Measurements from ENCODE around the gene SCN8A.

Gene SCN8A

DNA sequence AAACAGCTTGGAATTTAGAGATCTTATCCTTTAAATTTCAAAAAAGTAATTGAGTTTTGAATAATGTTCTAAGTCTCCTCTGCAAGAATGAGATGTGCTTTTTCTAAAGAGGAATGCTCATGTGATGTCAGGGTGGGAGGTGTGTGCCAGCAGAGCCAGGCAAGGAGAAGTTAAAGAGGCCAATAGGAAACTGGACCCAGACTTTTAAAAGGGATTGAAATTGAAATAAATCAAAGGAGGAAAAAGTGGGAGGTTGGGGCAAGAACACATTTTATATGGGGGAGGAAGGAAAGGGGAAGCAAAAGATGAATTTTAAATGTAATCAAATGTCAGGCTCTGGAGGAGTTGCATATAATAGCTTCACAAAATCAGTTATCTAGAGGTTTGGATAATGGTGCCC, 131.4 kb downstream of the SCN8A start:
- no peak for DNase-seq

DNA sequence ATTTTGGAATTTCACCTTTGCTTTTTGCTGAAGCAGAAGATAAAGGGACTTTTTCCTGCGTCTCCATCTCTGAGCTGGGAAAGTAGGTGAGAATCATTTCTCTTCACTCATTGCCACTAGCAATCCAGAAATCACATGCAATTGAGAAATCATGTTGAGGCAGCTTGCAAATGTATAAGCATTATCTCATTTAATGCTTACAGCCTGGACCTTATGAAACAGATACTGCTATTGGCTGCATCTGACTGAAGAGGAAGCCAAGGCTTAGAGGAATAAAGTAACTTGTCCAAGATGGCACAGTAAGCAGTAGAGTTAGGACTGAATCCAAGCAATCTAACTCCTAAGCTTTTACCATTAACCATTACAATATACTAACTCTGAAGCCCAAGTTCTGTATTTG, 135.1 kb downstream of the SCN8A start:
- no peak for DNase-seq

DNA sequence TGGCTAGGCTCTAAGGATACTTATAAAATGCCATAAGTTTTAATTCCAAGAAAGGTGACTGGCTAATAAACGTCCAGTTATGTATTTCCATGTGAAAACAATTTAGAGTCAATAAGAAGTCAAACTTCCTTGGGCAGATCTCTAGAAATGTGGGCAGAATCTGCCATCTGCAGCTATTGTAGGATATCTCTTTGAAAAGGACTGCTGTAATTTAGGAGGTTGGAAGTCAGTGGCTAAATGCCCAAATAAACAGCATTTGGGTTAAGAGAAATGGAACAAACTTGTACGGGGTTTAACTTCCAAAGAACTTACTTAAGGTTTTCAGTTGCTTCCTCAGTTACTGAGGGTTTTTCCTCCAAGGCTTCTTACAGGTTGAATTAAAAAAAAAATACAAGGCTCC, 135.9 kb downstream of the SCN8A start:
- no peak for DNase-seq

DNA sequence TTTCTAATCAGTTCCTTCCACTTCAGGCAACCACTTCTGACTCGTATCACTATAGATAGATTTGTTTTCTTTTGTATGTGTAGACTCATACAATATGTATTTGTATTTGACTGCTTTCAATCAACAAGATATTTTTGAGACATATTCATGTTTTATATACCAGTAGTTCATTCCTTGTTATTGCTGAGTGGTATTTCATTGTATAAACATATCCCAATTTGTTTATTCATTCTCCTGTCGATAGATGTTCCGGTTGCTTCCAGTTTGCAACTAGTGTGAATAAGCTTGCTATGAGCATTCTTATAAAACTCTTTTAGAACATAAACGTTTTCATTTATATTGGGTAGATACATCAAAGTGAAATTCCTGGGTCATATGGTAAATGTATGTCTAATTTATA, 138.3 kb downstream of the SCN8A start:
- DNase-seq = peak; percentile 43

DNA sequence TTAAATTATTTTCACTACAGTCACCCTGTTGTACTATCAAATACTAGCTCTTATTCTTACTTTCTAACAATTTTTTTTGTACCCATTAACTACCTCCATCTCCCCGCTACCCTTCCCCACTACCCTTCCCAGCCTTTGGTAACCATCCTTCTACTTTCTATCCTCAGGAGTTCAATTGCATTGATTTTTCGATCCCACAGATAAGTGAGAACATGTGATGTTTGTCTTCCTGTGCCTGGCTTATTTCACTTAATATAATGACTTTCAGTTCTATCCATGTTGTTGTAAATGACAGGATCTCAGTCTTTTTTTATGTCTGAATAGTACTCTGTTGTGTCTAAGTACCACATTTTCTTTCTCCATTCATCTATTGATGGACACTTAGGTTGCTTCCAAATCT, 139.7 kb downstream of the SCN8A start:
- DNase-seq = no peak

DNA sequence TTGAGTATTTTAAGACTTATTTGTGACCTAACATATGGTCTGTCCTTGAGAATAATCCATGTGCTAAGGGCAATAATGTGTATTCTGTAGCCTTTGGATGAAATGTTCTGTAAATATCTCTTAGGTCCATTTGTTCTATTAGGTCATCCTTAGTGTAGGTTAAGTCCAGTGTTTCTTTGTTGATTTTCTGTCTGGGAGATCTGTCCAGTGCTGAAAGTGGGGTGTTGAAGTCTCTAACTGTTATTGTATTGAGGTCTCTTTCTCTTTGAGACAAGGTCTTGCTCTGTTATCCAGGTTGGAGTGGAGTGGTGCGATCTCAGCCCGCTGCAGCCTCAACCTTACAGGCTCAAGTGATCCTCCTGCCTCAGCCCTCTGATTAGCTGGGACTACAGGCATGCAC, 149.5 kb downstream of the SCN8A start:
- no peak for DNase-seq

DNA sequence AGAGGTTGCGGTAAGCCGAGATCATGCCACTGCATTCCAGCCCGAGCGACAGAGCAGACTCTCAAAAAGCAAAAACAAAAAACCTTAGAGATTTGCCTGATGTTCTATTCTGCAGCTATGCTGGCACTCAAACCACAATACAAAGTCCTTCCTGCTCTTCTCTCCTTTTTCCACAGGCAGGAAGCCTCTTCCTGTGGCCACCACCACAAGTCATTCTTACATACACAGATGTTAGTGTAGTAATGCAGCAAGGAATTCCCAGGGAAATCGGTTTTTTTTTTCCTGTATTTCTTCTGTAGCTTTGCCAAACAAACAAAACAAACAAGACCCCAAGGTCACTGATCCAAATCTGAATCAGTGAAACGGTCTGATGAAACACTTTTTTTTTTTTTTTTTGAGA, 153.2 kb downstream of the SCN8A start:
- peak; percentile 1 for DNase-seq

DNA sequence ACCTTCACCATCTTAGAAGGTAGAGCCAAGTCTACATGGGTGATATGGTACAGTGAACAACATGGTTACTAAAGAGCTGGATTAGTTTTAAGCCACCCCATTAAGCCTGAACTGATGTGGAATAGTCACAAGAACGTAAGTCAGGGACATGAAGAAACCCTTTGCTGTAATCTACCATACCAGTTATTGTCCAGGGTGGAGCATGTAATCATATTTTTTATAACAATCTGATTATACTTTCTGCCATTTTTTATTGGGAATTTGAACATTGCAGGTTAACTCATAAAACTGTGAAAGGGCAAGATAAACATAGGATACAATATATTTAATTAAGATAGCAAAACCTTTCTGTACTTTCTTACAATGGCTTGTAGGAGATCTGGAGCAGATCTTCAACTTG, 153.9 kb downstream of the SCN8A start:
- DNase-seq = no peak

DNA sequence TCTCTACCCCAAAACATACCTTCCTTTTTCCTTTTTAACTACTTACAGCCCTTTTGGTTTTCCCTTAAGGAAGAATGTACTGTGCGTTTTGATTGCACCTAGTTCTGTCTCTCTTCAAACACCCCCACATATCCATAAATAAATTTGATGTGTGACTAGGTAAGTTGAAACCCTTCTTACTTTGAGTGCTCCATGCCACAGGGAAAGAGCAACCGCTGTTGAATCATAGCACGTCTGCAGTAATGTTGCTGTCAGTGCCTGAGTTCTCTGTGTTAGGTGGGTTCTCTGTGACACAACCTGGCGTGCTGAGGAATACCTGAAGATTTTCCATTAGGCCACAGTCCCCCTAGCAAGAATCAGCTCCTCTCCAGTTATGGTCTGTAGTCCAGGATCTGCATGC, 155.4 kb downstream of the SCN8A start:
- no peak for DNase-seq

DNA sequence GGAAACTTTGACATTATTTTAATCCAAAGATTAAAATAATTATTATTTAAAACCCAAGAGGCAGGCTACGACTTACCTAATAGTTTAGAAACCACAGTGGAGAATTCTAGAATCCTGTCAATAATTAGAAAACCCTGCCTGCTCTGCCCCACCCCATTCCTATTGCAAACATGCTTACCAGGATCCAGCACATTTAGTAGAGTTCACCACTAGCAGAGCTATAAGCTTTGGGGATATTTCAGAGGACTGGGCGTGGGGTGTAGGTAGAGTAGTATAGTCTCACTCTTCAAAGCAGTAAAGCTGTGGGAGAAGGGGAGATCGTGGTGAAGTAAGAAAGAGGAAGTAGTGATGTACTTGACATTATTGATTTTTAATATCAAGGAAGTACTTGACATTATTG, 157.2 kb downstream of the SCN8A start:
- DNase-seq = no peak

DNA sequence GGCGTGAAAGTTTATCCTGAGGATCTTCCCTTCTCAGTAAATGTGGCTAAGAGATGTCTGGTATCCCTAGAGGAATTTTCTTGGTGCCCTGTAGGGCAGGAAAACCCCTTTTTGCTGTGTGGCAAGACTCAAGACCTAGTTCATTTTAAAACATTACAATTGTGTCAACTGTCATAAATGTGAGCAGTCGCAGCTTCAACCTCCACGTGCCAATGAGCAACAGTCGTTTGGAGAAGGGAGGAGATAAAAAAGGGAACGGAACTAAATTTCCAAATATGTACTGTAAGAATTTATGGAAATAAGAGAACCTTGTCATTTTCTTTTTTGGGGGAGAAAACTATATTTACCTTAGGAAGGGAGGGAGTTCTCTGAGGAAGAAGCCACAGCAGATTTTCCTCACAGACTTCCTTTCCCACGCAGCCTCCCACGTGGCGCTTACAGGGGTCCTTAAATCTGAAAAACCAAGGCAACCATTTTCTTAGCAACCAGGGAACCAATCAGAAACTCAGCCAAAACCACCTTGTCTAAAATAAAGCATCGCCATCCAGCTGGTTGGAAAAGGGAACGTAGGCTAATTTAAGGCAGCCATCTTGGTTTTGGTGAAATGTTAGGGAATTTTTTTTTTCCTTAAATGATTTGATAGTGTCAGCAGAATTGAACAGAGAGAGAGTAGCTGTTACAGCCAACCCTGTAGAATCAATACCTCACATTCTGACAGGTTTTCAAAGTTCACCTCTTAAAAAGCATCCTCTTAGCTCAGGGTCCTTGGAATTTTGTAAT, 158.4 kb downstream of the SCN8A start:
- DNase-seq = no peak

DNA sequence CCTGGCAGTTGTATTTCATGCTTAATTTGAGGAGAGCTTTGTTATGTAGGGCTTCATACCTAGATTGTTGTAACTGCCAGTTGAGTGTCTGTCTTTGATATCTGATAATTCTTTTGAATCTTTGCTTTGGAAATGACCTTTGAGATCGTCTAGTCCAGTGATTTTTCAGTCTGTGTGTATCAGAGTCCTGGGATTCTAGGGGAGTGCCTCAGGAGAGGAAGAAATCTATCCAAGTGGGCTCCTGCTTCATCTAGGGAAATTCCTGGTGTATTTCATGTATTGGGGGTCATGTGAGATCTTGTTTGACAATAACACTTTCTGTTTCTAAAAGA, 158.9 kb downstream of the SCN8A start:
- DNase-seq = no peak

DNA sequence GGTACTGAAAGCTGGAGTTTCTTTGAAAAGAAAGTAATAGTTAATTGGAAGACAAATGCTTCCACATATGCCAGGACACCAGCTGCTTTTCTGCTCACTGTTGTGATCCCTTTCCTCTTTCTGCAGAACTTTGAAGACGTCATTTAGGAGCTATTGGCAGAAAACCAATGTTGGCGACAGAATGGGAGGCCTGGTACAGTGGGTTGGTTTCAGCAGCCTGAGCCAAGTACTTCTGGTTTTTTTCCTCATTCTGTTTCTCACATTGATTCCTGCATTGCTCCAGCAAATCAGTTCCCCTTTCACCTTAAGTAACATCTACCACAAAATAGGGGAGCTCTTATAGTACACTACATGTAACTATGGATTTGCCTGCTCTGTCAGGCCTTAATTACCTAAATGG, 160.6 kb downstream of the SCN8A start:
- DNase-seq = no peak

DNA sequence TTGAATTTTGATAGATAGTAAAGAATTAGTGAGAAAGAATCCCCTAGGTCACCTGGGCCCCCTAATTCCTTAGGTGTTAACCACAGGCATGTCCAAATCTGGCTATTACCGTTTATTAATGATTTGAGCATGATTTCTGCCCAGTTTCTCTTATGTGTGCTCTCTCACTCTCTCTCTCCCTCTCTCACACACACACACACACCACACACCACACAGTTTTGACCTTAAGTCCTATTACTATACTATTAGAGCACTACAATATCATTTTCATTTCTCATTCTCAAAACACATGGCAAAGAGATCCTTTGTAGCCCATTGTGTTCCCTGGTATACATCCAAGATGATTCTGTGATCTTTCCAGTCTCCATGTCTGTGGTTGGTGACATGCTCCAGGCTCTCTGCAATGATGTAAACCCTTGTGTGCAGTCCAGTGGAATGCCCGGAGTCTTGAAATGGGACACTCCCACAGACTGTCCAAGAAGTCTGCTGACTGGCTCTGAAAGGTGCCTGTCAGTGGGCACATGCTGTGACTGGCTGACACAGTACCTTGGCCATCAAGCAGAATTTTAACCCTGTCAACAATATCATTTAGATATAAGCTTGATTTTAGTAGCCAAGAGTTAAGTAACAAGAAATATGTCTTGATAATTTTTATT, 161.3 kb downstream of the SCN8A start:
- peak; percentile 79 for DNase-seq

DNA sequence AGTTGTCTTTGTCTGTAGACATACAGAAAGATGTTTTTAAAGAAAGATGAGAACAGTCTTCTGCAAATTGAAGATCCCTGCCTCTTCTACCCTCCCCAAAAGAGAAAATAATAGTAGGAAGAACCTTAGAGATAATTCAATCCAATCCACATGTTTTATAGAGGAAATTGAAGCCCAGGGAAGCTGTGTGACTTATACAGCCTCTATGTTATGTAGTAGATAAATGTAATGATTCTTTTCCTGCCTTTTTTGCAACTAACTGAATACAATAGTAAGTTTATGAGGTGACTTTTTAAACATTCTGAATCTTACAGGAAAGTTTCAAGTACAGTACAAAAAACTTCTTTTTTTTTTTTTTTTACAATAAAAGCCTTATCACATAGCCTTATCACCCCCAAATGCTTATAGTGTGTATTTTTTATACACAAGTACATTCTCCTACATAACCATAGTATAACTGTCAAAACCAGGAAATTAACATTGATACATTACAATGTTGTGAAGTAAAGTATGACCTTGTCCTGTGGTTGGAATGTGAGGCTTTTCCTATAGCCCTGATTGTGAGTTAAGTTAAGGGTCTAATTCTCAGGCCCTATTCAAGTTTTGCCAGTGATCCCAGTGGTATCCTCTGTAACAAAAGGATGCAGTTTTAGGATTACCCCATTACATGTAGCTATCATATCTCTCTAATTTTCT, 163.1 kb downstream of the SCN8A start:
- no peak for DNase-seq

DNA sequence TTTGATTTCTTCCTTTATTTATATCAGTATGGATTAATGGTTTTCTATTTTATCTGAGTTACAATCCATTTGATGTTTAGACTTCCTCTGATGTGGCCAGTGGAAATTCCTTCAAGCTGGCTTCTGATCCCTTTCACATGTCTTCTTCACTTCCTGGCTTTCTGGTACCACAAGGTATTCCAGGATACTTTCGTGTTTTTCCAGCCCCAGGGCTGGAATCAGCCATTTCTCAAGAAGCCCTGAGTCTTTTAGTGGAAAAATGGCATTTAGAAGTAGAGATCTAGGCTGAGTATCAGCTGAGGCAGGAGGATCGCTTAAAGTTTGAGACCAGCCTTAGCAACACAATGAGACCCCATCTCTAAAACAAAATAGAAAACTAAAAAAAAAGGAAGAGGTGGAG, 164.2 kb downstream of the SCN8A start:
- no peak for DNase-seq

DNA sequence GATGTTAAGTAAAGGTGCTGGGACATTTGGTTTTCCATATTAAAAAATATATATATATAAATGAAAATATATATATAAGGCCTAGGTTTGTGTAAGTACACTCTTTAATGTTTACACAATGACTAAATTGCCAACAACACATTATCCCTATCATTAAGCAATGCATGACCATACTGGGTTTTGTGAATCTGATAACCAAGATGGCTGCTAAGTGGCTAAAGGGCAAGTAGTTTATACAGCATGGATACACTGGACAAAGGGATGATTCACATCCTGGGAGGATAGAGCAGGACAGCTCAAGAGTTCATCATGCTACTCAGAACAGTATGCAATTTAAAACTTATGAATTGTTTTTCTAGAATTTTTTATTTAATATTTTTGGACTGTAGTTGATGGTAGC, 168.1 kb downstream of the SCN8A start:
- no peak for DNase-seq

DNA sequence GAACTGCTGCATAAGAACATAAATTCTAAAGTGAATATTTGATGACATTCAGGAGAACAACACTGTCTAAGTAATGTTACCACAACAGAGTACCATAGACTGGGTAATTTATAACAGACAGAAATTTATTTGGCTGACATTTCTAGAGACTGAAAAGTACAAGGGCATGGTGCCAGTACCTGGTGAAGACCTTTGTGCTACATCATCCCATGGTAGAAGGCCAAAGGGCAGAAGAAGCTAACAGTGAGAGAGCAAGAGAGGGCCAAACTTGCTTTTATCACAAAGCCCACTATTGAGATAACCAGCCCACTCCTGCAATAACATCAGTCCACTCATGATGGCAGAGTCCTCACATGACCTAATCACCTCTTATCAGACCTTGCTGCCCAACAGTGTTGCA, 168.7 kb downstream of the SCN8A start:
- no peak for DNase-seq

DNA sequence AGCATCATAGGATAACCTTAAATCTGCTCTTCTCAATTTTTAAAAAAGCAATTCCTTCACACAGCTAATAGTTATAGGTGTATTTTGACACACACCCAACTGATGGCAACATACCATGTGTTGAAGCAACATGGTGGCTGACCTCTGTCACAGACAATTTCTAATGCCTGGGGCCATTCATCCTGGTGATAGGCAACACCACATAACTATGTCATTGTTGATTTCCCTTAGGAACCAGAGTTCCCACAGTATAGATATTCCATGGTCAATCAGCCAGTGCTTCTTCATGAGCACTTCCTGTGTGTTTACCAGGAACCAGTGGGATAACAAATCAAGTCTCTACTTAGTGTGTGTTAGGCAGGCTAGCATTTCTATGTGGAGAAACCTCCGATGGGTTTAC, 169.2 kb downstream of the SCN8A start:
- no peak for DNase-seq

DNA sequence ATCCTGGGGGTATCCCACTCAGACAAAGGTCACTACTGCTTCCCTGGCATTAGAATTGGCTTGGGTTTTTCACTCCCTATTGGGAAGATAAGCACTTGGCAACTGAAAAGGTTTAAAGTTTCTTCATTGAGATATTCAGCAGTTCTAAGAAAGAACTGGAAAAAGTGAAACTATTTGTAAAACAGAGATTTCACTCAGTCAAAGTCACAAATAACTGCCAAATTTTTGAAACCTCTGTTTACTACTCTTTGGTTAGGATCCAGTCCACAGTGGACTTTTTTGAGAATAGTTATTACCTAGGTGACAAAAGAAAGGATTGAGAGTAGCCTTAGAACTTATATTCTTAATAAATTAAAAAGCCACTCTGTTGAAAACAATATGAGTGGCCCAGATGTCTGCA, 172.7 kb downstream of the SCN8A start:
- no peak for DNase-seq

DNA sequence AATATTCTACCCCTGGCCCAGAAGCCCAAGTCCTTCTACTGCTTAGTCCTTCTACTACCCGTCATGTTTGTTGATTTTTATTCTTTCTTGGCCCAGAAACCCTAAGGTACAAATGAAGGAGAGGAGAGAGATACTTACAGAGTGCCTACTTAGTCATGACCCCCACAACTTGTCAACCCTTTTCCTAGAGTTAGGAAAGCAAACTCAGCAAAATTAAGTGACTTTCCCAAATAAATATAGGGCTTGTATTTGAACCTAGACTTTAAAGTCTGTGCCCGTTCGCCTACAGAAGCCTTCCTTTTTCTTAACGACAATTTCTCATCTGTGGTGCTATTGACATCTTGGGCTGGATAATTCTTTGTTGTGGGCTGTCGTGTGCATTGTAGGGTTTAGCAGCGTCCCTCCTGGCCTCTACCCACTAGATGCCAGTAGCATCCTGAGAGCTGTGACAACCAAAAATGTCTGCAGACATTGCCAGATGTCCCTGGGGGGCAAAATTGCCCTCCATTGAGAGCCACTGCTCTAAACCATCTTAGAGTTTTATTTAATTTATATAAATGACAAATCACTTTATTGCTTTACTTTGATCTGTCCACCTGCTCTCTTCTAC, 175.1 kb downstream of the SCN8A start:
- DNase-seq = no peak

DNA sequence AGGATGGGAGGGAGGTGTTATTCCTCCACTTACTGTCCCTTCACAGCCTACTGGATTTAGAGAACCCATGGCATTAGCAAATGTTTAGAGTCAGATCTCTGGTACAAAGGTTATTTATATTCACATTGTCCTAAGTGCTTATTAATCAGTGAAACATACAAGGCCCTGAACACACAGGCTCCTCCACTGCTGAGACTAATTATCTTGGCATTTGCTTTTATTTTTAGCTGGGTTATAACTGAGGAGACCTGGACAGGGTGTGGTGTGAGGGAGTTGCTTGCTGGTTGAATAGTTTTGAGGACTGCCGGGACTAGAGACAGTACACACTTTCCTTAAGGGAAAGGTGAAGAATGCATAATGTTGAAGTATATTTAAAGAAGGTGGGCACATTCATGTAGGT, 180.0 kb downstream of the SCN8A start:
- no peak for DNase-seq

DNA sequence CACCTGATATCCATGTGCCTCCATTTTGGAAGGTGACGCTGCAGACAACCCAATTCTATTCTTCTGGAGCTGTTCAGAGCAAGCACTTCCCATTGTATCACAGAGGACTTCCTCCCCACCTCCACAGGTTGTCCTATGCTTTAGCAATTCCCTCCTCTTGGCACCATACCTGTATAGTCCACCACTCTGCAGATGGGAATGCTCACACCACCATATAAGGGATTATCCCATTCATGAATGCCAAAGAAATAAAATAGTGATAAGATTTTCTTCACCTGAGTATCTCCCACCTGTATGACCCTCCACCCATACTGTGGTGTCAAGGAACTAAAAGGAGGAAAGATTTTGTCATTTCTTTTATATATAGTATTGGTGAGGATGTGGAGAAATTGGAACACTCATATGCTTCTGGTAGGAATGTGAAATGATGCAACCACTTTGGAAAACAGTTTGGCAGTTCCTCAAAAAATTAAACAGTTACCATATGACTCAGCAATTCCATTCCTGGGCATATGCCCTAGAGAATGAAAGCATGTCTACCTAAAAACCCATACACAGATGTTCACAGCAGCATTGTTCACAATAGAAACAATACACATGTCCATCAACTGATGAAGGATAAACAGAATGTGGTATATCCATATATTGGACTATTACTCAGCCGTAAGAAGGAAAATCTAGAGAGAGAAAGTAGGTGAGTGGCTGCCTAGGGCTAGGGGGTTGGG, 182.3 kb downstream of the SCN8A start:
- DNase-seq = peak; percentile 88
